ENCODE data around the gene SPSB1.

Gene SPSB1

GRCh38 chr1:9292361-9293240, at the start of gene SPSB1:
TSS of gene SPSB1 (plus strand) at chr1:9292894. CDS start at chr1:9355892, 62,998 bp downstream.
- DNase-seq (ENCODE audit: low read depth): peak; percentile 62

- no peak for DNase-seq (ENCODE audit: low read depth)
These were observed 49.5 kb upstream of the SPSB1 start for GRCh38 chr1:9243066-9243739.

- DNase-seq (ENCODE audit: low read depth): no peak
These were observed 48.0 kb upstream of the SPSB1 start for GRCh38 chr1:9244501-9245229.

- DNase-seq (ENCODE audit: low read depth): no peak
These were observed 47.5 kb upstream of the SPSB1 start for GRCh38 chr1:9245230-9245619.

GRCh38 chr1:9245661-9246060, 47.0 kb upstream of the SPSB1 start:
- no peak for DNase-seq (ENCODE audit: low read depth)

- DNase-seq (ENCODE audit: low read depth): no peak
These were observed 46.5 kb upstream of the SPSB1 start for GRCh38 chr1:9246215-9246614.

GRCh38 chr1:9246841-9247785, 45.6 kb upstream of the SPSB1 start:
- DNase-seq (ENCODE audit: low read depth): no peak

GRCh38 chr1:9247894-9248293, 44.8 kb upstream of the SPSB1 start:
- no peak for DNase-seq (ENCODE audit: low read depth)

- no peak for DNase-seq (ENCODE audit: low read depth)
These were observed 44.1 kb upstream of the SPSB1 start for GRCh38 chr1:9248341-9249262.

- DNase-seq (ENCODE audit: low read depth): no peak
These were observed 43.5 kb upstream of the SPSB1 start for GRCh38 chr1:9249263-9249533.

GRCh38 chr1:9249534-9250410, 42.9 kb upstream of the SPSB1 start:
- DNase-seq (ENCODE audit: low read depth): no peak

GRCh38 chr1:9250411-9251381, 42.0 kb upstream of the SPSB1 start:
- DNase-seq (ENCODE audit: low read depth): no peak

GRCh38 chr1:9251501-9251900, 41.2 kb upstream of the SPSB1 start:
- DNase-seq (ENCODE audit: low read depth): no peak

GRCh38 chr1:9253004-9253403, 39.7 kb upstream of the SPSB1 start:
- DNase-seq (ENCODE audit: low read depth): no peak

- no peak for DNase-seq (ENCODE audit: low read depth)
These were observed 39.1 kb upstream of the SPSB1 start for GRCh38 chr1:9253453-9254105.

GRCh38 chr1:9256332-9256731, 36.4 kb upstream of the SPSB1 start:
- no peak for DNase-seq (ENCODE audit: low read depth)

- DNase-seq (ENCODE audit: low read depth): no peak
These were observed 34.8 kb upstream of the SPSB1 start for GRCh38 chr1:9257851-9258250.

GRCh38 chr1:9258629-9259028, 34.1 kb upstream of the SPSB1 start:
- no peak for DNase-seq (ENCODE audit: low read depth)

Measured in stimulated activated CD4-positive, alpha-beta T cell treated with anti-CD3 and anti-CD28 coated beads, Interleukin-2, amount 100 ng/mL, for 4 hours (primary cell).